Bronchial epithelial cell (primary cell): Measurements from ENCODE around the gene WDR38. TPM values are rescaled to one million over a fixed set of nuclear protein-coding genes. Genes with fewer than 3 reads are reported as not detected.

Source experiments
- DNase-seq: peaks from one replicate; pipeline ENCODE4 v3.0.0-alpha.2; 2010; ENCODE audit warnings: low read depth
- FAIRE-seq: peaks from 2 replicates; lab custom pipeline; 2011; peaks lifted over from hg19 to GRCh38; lab: Jason Lieb, UNC
- H3K27me3 ChIP-seq: 2 replicates; pipeline ENCODE4 v1.5.1; 2011; ENCODE audit warnings: low read length; ENCODE audit not compliant: control insufficient read depth, insufficient read depth
- H3K36me3 ChIP-seq: 2 replicates; pipeline ENCODE4 v1.5.1; 2011; ENCODE audit warnings: low read length; ENCODE audit not compliant: control insufficient read depth, insufficient read depth
- H3K4me3 ChIP-seq: 2 replicates; pipeline ENCODE4 v1.5.1; 2011; ENCODE audit warnings: mild to moderate bottlenecking, low read depth, low read length, control low read depth
- total RNA-seq: library from RNA; depleted of rRNA; stranded (reverse); fragments of >200 nt; gene quantifications from 2 replicates; pipeline ENCODE4 v1.2.1, GENCODE V29; 2014
- TF ChIP-seq, protein P1 (sequence below): IDR thresholded peaks from 2 replicates; pipeline ENCODE4 v1.5.1; 2011; ENCODE audit warnings: mild to moderate bottlenecking, moderate library complexity, low read length, control low read depth, inconsistent platforms; ENCODE audit not compliant: insufficient read depth, severe bottlenecking

The WDR38 gene
- total RNA-seq, 1 donor from 2014 or later: not detected

- Histone ChIP-seq H3K27me3 (no peaks in the 10 kb centered on the region), H3K4me3 (no peak overlapping the region), H3K36me3 (peaks cover 14% of the 10 kb centered on the region)
- TF ChIP-seq, protein P1, sequence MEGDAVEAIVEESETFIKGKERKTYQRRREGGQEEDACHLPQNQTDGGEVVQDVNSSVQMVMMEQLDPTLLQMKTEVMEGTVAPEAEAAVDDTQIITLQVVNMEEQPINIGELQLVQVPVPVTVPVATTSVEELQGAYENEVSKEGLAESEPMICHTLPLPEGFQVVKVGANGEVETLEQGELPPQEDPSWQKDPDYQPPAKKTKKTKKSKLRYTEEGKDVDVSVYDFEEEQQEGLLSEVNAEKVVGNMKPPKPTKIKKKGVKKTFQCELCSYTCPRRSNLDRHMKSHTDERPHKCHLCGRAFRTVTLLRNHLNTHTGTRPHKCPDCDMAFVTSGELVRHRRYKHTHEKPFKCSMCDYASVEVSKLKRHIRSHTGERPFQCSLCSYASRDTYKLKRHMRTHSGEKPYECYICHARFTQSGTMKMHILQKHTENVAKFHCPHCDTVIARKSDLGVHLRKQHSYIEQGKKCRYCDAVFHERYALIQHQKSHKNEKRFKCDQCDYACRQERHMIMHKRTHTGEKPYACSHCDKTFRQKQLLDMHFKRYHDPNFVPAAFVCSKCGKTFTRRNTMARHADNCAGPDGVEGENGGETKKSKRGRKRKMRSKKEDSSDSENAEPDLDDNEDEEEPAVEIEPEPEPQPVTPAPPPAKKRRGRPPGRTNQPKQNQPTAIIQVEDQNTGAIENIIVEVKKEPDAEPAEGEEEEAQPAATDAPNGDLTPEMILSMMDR: no peak
- FAIRE-seq: no peak
- DNase-seq: no peak
Measured at GRCh38 chr9:124880501-124880900, 27.2 kb downstream of the WDR38 start.

GRCh38 chr9:124881138-124881743 lies 28.0 kb downstream of the WDR38 start:
- Histone ChIP-seq H3K27me3 (no peaks in the 10 kb centered on the region), H3K36me3 (peaks cover 12% of the 10 kb centered on the region), H3K4me3 (no peak overlapping the region)
- DNase-seq: no peak
- TF ChIP-seq, protein P1: no peak
- no peak for FAIRE-seq

DNA sequence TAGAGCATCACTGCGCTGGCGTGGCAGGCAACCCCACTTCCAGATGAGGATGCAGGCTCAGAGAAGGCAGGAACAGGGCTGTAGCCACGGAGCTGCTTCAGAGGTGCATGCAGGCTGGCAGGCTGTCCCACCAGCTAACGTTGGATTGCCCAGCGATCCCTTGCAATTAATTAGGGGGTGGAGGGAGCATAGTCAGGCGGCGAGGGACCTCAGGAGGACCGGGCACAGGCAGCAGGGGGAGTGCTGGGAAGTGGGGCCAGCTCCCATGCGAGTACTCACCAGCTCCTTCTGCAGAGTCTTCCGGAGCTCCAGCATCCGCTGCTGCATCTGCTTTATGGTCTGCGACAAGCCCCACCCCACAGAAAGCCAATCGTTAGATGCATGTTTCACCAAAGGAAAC lies 29.0 kb downstream of the WDR38 start:
- Histone ChIP-seq H3K36me3 (peaks cover 15% of the 10 kb centered on the region), H3K27me3 (no peaks in the 10 kb centered on the region), H3K4me3 (no peak overlapping the region)
- TF ChIP-seq, protein P1: no peak
- no peak for FAIRE-seq
- no peak for DNase-seq

DNA sequence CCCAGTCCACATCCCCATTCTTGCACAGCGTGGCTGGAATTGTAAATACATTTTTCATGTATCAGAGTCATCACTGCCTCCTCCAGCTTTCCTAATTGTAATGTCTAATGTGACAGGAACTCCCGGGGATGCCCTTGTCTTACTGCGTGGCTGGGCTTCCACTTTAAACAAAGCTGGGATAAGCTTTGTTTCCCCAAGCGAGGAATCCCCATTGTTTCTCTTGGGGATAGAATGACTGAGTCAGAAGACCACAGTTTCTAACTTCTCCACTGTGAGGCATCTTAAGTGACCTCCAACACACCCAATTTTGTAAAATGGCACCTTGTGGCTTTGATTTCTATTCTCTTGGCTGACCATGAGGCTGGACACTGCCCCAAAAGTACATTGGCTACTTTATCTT lies 31.1 kb downstream of the WDR38 start:
- H3K36me3 ChIP-seq: peaks cover 22% of the 10 kb centered on the region
- no peak for FAIRE-seq
- TF ChIP-seq, protein P1: no peak
- H3K4me3 ChIP-seq: no peak overlapping the region
- H3K27me3 ChIP-seq: no peaks in the 10 kb centered on the region
- DNase-seq: no peak

DNA sequence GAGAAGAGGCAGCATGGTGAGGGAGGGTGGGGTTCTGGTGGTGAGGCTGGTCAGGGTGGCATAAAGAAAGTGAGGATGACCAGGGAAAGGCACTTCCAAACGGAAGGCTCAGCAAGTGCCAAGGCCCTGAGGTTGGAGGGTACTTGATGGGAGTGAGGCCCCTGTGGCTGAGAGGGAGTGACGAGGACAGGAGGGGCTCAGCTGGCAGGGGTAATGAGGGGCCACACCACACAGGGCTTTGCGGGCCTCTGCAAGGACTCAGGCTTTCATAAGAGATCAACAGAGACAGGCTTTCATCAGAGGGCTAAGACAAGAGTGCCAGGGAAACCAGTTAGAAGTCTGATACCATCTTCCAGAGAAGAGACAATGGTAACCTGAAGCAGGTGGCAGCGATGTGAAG lies 32.3 kb downstream of the WDR38 start:
- Histone ChIP-seq H3K27me3 (no peaks in the 10 kb centered on the region), H3K4me3 (no peak overlapping the region), H3K36me3 (peaks cover 25% of the 10 kb centered on the region)
- FAIRE-seq (no peak), DNase-seq (no peak)
- TF ChIP-seq, protein P1: no peak

GRCh38 chr9:124886461-124886860 lies 33.2 kb downstream of the WDR38 start:
- Histone ChIP-seq H3K36me3 (peaks cover 28% of the 10 kb centered on the region), H3K27me3 (no peaks in the 10 kb centered on the region), H3K4me3 (no peak overlapping the region)
- FAIRE-seq (no peak), DNase-seq (no peak)
- TF ChIP-seq, protein P1: no peak
